ENCODE measurements around the gene SLAMF9. TPM values are rescaled to one million over a fixed set of nuclear protein-coding genes. Genes with fewer than 3 reads are reported as not detected.

SLAMF9 gene
- total RNA-seq, 1 experiment from 2014 or later, result not detected

DNA sequence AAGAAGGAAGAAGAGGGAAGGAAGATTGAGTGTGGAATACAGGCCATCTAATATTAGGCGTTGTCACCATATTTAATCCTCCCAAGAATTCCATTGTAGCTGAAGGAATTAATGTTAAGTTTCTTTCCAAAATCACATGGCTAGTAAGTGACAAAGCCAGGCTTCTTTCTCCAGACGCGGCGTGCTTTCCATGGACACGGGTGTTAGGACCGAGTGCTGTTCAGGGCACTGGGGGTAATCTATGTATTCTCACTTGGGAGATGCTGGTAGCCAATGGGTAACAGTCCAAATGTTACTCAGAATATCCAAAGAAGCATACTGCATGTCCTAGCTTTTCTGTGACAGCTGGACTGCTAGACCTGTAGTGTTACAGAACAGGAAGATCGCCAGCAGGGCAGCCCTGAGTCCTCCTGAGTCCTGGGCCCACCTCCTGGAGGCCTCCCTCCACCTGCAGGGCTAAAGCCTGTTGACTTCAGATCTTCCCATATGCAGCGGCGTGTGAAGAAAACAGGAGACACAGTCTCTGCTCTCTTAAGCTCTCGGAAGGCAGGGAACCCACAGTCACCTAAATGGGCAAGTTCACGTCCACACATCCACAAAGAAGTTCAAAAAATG, 13.9 kb downstream of the SLAMF9 start (continued):
- TF ChIP-seq, protein P1, sequence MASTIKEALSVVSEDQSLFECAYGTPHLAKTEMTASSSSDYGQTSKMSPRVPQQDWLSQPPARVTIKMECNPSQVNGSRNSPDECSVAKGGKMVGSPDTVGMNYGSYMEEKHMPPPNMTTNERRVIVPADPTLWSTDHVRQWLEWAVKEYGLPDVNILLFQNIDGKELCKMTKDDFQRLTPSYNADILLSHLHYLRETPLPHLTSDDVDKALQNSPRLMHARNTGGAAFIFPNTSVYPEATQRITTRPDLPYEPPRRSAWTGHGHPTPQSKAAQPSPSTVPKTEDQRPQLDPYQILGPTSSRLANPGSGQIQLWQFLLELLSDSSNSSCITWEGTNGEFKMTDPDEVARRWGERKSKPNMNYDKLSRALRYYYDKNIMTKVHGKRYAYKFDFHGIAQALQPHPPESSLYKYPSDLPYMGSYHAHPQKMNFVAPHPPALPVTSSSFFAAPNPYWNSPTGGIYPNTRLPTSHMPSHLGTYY (CRISPR knock-in tag; IDR thresholded peaks at IDR 0.05), result no peak
- TF ChIP-seq, protein P2, sequence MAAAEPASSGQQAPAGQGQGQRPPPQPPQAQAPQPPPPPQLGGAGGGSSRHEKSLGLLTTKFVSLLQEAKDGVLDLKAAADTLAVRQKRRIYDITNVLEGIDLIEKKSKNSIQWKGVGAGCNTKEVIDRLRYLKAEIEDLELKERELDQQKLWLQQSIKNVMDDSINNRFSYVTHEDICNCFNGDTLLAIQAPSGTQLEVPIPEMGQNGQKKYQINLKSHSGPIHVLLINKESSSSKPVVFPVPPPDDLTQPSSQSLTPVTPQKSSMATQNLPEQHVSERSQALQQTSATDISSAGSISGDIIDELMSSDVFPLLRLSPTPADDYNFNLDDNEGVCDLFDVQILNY (CRISPR knock-in tag; IDR thresholded peaks at IDR 0.05), result no peak
- TF ChIP-seq, protein P3, sequence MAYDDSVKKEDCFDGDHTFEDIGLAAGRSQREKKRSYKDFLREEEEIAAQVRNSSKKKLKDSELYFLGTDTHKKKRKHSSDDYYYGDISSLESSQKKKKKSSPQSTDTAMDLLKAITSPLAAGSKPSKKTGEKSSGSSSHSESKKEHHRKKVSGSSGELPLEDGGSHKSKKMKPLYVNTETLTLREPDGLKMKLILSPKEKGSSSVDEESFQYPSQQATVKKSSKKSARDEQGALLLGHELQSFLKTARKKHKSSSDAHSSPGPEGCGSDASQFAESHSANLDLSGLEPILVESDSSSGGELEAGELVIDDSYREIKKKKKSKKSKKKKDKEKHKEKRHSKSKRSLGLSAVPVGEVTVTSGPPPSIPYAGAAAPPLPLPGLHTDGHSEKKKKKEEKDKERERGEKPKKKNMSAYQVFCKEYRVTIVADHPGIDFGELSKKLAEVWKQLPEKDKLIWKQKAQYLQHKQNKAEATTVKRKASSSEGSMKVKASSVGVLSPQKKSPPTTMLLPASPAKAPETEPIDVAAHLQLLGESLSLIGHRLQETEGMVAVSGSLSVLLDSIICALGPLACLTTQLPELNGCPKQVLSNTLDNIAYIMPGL (CRISPR knock-in tag; IDR thresholded peaks at IDR 0.05), result no peak
- TF ChIP-seq NR2C2 (CRISPR knock-in tag; IDR thresholded peaks at IDR 0.05), result no peak

DNA sequence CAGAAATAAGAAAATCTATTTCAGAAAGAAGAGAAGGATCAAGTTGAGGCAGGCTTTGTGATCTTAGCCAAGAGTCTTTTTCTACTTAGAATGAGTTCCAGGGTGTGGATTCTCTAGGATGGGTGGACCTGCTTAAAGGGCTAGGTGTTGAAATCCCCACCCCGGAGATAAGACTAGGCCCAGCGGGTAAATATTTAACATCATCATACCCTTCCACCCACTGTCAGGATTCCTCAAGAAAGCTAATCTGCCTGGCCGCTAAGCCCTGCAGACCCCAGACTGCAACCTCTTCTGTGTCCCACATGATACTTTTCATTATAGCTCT, 14.4 kb downstream of the SLAMF9 start:
- no peak overlapping the region for H3K4me3 Mint-ChIP-seq
- ATAC-seq, result no peak
- TF ChIP-seq, protein P4, sequence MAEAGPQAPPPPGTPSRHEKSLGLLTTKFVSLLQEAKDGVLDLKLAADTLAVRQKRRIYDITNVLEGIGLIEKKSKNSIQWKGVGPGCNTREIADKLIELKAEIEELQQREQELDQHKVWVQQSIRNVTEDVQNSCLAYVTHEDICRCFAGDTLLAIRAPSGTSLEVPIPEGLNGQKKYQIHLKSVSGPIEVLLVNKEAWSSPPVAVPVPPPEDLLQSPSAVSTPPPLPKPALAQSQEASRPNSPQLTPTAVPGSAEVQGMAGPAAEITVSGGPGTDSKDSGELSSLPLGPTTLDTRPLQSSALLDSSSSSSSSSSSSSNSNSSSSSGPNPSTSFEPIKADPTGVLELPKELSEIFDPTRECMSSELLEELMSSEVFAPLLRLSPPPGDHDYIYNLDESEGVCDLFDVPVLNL (CRISPR knock-in tag; IDR thresholded peaks at IDR 0.05; ENCODE audit: borderline replicate concordance, low read depth), result no peak
- H3K27me3 Mint-ChIP-seq (ENCODE audit: low read depth), result no peaks in the 10 kb centered on the region
- H3K36me3 Mint-ChIP-seq, result peaks cover 9% of the 10 kb centered on the region
- peaks cover 55% of the 10 kb centered on the region for H3K4me1 Mint-ChIP-seq
- POLR2A ChIA-PET, result no interaction called here
- no peaks in the 10 kb centered on the region for H3K9me3 Mint-ChIP-seq
- no peak for DNase-seq (ENCODE audit: low spot score)
- no peak overlapping the region for H3K27ac Mint-ChIP-seq
- CTCF ChIA-PET, result interaction anchor here (10.6 kb wide), 1 partner anchor 67 kb away, joined by 202 read pairs; no protein-coding TSS in a partner anchor

DNA sequence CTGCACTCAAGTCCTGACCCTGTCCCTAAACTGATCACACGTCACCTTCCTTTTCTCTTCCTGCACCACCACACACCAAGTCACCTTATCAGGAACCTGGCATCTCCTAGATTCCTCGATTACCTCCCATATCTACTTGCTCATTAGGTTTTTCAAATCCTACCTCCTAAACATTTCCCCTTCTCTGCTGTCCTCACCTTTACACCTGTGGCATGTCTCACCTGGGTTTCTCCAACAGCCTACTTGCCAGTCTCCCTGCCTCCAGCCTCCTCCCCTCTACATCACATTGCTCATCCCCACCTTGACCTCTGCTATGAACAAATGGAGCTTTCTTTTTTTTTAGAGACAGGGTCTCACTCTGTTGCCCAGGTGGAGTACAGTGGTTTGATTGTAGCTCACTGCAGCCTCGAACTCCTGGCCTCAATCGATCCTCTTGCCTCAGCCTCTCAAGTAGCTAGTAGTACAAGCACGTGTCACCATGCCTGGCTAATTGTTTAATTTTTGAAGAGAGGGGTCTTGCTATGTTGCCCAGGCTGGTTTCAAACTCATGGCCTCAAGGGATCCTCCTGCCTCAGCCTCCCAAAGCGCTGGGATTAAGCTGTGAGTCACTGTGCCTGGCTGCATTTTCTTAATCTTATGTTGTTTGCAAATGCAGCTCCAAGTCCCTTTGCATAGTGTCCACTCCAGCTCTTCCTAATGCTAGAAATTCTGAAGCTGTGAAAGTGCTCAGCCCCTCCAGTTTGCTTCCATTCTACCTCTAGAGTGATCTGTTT, 14.9 kb downstream of the SLAMF9 start:
- H3K27me3 Mint-ChIP-seq (ENCODE audit: low read depth), result no peaks in the 10 kb centered on the region
- no peak overlapping the region for H3K27ac Mint-ChIP-seq
- ChIA-PET POLR2A (no interaction called here), CTCF (interaction anchor here (2.2 to 10.6 kb wide), 2 partner anchors 65 to 68 kb away, joined by 6 to 202 read pairs; no protein-coding TSS in a partner anchor)
- peaks cover 49% of the 10 kb centered on the region for H3K4me1 Mint-ChIP-seq
- no peak for ATAC-seq
- TF ChIP-seq, protein P5, sequence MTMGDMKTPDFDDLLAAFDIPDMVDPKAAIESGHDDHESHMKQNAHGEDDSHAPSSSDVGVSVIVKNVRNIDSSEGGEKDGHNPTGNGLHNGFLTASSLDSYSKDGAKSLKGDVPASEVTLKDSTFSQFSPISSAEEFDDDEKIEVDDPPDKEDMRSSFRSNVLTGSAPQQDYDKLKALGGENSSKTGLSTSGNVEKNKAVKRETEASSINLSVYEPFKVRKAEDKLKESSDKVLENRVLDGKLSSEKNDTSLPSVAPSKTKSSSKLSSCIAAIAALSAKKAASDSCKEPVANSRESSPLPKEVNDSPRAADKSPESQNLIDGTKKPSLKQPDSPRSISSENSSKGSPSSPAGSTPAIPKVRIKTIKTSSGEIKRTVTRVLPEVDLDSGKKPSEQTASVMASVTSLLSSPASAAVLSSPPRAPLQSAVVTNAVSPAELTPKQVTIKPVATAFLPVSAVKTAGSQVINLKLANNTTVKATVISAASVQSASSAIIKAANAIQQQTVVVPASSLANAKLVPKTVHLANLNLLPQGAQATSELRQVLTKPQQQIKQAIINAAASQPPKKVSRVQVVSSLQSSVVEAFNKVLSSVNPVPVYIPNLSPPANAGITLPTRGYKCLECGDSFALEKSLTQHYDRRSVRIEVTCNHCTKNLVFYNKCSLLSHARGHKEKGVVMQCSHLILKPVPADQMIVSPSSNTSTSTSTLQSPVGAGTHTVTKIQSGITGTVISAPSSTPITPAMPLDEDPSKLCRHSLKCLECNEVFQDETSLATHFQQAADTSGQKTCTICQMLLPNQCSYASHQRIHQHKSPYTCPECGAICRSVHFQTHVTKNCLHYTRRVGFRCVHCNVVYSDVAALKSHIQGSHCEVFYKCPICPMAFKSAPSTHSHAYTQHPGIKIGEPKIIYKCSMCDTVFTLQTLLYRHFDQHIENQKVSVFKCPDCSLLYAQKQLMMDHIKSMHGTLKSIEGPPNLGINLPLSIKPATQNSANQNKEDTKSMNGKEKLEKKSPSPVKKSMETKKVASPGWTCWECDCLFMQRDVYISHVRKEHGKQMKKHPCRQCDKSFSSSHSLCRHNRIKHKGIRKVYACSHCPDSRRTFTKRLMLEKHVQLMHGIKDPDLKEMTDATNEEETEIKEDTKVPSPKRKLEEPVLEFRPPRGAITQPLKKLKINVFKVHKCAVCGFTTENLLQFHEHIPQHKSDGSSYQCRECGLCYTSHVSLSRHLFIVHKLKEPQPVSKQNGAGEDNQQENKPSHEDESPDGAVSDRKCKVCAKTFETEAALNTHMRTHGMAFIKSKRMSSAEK (CRISPR knock-in tag; IDR thresholded peaks at IDR 0.05; ENCODE audit: borderline replicate concordance), result no peak
- TF ChIP-seq, protein P6, sequence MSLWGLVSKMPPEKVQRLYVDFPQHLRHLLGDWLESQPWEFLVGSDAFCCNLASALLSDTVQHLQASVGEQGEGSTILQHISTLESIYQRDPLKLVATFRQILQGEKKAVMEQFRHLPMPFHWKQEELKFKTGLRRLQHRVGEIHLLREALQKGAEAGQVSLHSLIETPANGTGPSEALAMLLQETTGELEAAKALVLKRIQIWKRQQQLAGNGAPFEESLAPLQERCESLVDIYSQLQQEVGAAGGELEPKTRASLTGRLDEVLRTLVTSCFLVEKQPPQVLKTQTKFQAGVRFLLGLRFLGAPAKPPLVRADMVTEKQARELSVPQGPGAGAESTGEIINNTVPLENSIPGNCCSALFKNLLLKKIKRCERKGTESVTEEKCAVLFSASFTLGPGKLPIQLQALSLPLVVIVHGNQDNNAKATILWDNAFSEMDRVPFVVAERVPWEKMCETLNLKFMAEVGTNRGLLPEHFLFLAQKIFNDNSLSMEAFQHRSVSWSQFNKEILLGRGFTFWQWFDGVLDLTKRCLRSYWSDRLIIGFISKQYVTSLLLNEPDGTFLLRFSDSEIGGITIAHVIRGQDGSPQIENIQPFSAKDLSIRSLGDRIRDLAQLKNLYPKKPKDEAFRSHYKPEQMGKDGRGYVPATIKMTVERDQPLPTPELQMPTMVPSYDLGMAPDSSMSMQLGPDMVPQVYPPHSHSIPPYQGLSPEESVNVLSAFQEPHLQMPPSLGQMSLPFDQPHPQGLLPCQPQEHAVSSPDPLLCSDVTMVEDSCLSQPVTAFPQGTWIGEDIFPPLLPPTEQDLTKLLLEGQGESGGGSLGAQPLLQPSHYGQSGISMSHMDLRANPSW (CRISPR knock-in tag; conservative IDR thresholded peaks at IDR 0.05; ENCODE audit: low read depth), result no peak
- TF ChIP-seq ZNF121 (CRISPR knock-in tag; IDR thresholded peaks at IDR 0.05), result peak; percentile 77
- H3K9me3 Mint-ChIP-seq, result no peaks in the 10 kb centered on the region
- peaks cover 9% of the 10 kb centered on the region for H3K36me3 Mint-ChIP-seq
- no peak overlapping the region for H3K4me3 Mint-ChIP-seq
- DNase-seq (ENCODE audit: low spot score), result no peak
